GM19372 (cell line): Measurements from ENCODE around the gene NUDT1.

Source experiments
- ATAC-seq: cut with Tn5 transposase; IDR thresholded peaks from one replicate; pipeline ENCODE4 v1.9.1; 2021; ENCODE audit warnings: mild to moderate bottlenecking, low read depth, moderate library complexity; ENCODE audit not compliant: unreplicated experiment

Gene NUDT1

GRCh38 chr7:2289111-2289586, 47.1 kb downstream of the NUDT1 start:
- ATAC-seq: no peak

GRCh38 chr7:2289621-2290020, 47.6 kb downstream of the NUDT1 start:
- ATAC-seq: no peak

- no peak for ATAC-seq
These were observed 48.9 kb downstream of the NUDT1 start for GRCh38 chr7:2290877-2291276.

- no peak for ATAC-seq
These were observed 54.1 kb downstream of the NUDT1 start for GRCh38 chr7:2295936-2296620.

GRCh38 chr7:2296832-2297231, 54.8 kb downstream of the NUDT1 start:
- no peak for ATAC-seq

- peak; percentile 48 for ATAC-seq
These were observed 57.3 kb downstream of the NUDT1 start for GRCh38 chr7:2299131-2299829.

GRCh38 chr7:2299870-2300512, 58.0 kb downstream of the NUDT1 start:
- ATAC-seq: no peak
